PFSK-1 (cell line): ENCODE results near the gene PTCH1. TPM values are rescaled to one million over a fixed set of nuclear protein-coding genes. Genes with fewer than 3 reads are reported as not detected.

Experiments used
- FOXP2 ChIP-seq: optimal IDR thresholded peaks from 2 replicates; pipeline ENCODE3; 2011; ENCODE audit warnings: borderline replicate concordance, control low read depth, inconsistent platforms; ENCODE audit not compliant: insufficient read depth; ENCODE audit errors: extremely low read length, extremely low read depth
- POLR2AphosphoS5 ChIP-seq: IDR thresholded peaks from 2 replicates; pipeline ENCODE4 v1.6.1; 2012; ENCODE audit warnings: low read depth, mild to moderate bottlenecking, control low read depth, low read length, moderate library complexity
- REST ChIP-seq, 2 experiments: IDR thresholded peaks; 2 replicates each; pipeline versions ENCODE4 v1.6.1 to v1.8.0; 2011 to 2012; ENCODE audit warnings: low read depth in 2 of 2, low read length in 2 of 2, control low read depth in 1 of 2, inconsistent platforms in 1 of 2, mild to moderate bottlenecking in 1 of 2, moderate library complexity in 1 of 2; ENCODE audit not compliant: insufficient read depth in 1 of 2
- SIN3A ChIP-seq: IDR thresholded peaks from 2 replicates; pipeline ENCODE4 v1.6.1; 2012; ENCODE audit warnings: mild to moderate bottlenecking, low read length, moderate library complexity, borderline replicate concordance; ENCODE audit not compliant: insufficient read depth
- TAF1 ChIP-seq: IDR thresholded peaks from 2 replicates; pipeline ENCODE4 v1.6.1; 2012; ENCODE audit warnings: low read length, control low read depth, borderline replicate concordance; ENCODE audit not compliant: insufficient read depth
- polyA plus RNA-seq: library from polyadenylated mRNA; unstranded; fragments of >200 nt; gene quantifications from one replicate; pipeline ENCODE4 v1.2.1, GENCODE V29; 2012; ENCODE audit warnings: low read depth, missing spikeins; ENCODE audit not compliant: insufficient read length

The PTCH1 gene
- 18.3 TPM for polyA plus RNA-seq

DNA sequence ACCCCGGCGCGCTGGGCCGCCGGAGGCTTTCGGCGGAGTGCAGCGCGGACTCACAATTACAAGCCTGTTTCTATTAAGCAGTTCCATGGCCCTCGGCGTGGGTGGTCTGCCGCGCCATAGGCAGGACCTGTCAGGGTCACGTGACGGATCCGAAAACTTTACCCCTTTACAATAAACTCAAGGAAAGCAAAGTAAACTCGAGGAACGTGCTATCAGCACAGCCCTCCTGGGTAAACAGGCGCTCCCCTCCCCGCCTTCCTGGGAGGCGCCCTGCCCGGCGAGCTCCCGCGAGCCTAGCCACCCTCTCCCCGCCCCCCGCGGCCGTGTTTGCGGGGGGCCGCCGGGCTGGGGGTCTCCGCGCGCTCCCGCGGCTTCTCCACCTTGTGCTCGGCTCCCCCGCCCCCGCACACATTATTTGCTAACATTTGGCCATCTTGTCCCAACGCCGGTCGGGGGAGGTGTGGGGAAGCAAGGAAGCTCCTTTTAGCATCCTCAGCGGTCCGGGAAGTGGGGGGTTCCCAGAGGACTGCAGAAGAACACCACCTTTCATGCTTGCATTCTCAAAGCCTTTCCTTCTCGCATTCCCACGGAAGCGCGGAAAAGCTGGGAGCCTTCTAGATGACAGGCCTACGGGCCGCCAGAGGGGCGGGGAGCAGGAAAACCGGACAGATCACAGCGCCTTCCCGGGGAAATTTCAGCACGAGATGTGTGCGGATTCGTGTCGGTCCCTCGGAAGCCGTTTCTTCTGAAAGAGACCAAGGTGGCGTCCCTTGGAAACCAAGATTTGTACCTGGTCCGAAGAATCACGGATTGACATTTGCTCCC lies at the start of gene PTCH1:
TSS of gene PTCH1 (minus strand) at position 238 of the 825 bp plus-strand sequence.
- no peak for TF ChIP-seq SIN3A
- TF ChIP-seq REST (IDR thresholded peaks at IDR 0.05; ENCODE audit: insufficient read depth in 1 of 2, low read depth in 2 of 2, low read length in 2 of 2), result no peak
- TF ChIP-seq FOXP2, result no peak
- no peak for TF ChIP-seq POLR2AphosphoS5
- no peak for TF ChIP-seq TAF1

DNA sequence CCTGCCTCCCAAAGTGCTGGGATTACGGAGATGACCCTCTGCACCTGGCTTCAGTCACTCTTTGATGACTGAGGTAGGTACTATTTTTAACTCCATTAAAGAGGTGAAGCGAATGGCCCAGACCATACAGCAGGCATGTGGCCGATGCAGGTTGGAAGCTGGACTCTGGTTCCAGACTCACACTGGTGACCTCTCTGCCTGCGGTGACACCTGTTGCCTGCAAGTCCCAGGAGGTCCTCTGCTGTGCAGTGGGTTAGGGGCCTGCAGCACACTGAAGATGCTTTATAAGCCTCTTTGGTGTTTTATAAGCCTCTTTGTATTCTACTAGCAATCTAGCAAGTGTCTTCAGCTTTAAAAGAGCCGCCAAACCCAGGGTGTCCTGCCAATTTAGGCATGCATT lies 49.2 kb upstream of the PTCH1 start:
- TF ChIP-seq TAF1 (no peak), SIN3A (no peak), FOXP2 (no peak), REST (IDR thresholded peaks at IDR 0.05; ENCODE audit: insufficient read depth in 1 of 2, low read depth in 2 of 2, low read length in 2 of 2) (no peak), POLR2AphosphoS5 (no peak)

- no peak for TF ChIP-seq REST (IDR thresholded peaks at IDR 0.05; ENCODE audit: insufficient read depth in 1 of 2, low read depth in 2 of 2, low read length in 2 of 2)
- no peak for TF ChIP-seq TAF1
- TF ChIP-seq SIN3A, result no peak
- no peak for TF ChIP-seq FOXP2
- no peak for TF ChIP-seq POLR2AphosphoS5
Observed at GRCh38 chr9:95561913-95562312, 45.1 kb upstream of the PTCH1 start.

DNA sequence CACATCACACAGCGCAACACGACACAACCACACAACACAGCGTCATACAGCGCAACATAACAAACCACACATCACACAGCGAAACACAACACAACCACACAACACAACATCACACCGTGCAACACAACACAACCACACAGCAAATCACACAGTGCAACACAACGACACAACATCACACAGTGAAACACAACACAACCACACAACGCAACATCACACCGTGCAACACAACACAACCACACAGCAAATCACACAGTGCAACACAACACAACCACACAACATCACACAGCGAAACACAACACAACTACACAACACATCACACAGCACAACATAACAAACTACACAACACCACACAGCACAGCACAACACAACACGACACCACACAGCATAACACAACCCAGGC lies 40.4 kb upstream of the PTCH1 start:
- TF ChIP-seq SIN3A (no peak), FOXP2 (no peak), REST (IDR thresholded peaks at IDR 0.05; ENCODE audit: insufficient read depth in 1 of 2, low read depth in 2 of 2, low read length in 2 of 2) (no peak), TAF1 (no peak), POLR2AphosphoS5 (no peak)

DNA sequence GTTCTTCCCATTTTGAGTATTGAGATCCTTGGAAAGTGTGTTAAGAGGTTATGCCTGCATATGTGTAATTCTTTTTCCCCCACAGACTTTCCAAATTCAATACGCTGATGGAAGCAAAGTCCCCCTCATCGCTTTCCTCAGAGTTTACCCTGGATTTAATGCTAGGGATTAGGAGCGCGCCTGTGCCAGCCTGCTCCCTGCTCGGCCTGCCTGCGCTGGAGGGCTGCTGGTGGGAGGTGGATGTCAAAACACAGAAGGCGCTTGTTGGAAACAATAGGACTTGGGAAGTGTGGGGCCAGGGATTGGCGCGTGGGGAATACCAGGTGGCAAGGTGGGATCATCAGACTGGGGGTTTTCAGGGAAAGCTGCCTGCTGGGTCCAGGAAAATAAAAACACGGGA lies 39.8 kb upstream of the PTCH1 start:
- TF ChIP-seq FOXP2 (no peak), REST (IDR thresholded peaks at IDR 0.05; ENCODE audit: insufficient read depth in 1 of 2, low read depth in 2 of 2, low read length in 2 of 2) (no peak), TAF1 (no peak), POLR2AphosphoS5 (no peak), SIN3A (no peak)
